ENCODE data around the gene KNSTRN.

DNA sequence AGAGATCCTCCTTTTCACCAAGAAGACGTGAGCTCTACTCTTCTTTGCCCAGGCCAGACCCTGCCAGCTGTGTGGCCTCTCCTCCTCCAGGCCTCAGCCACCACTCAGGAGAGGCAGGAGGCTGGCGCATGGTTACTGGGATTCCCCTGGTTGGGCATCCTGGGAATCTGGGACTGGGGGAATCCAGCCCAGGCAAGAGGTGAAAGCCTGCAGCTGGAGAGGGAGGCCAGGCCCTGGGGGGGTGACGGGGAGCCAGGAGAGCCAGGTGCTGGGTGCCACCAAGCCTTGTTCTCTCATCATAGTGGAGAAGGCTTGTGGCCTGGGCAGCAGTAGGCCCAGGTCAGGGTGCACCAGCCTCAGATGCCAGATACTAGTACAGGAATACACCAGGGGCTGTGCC lies 48.0 kb upstream of the KNSTRN start:
- no peak for TF ChIP-seq EP300 (IDR thresholded peaks at IDR 0.05)
- TF ChIP-seq CTCF (IDR thresholded peaks at IDR 0.05) = no peak
- TF ChIP-seq POLR2AphosphoS5 (IDR thresholded peaks at IDR 0.05) = no peak
- TF ChIP-seq POLR2A (IDR thresholded peaks at IDR 0.05) = no peak
